HG03460 (cell line): ENCODE data around the gene PAQR8.

Source experiments
- ATAC-seq: cut with Tn5 transposase; IDR thresholded peaks from one replicate; pipeline ENCODE4 v1.9.1; 2021; ENCODE audit not compliant: unreplicated experiment

PAQR8 gene

DNA sequence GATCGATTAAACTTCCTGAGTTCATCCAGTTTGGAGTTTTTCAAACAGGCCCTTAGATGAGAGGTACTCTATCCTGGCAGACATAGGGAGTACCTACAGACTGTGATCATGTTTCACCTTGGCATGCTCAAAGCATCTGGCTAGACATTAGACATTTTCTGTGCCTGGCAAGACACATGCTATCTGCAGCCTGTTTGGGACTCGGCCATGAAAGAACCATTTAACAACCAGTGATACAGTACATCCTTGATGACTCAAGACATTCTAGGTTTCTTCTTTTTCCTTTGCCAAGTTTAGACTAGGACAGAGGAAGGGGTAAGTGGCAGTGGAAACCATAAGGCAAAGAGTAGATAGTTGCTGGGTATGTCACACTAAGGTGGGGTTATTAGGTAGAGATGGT lies 15.4 kb upstream of the PAQR8 start:
- ATAC-seq, result no peak

- no peak for ATAC-seq
These were observed 14.1 kb upstream of the PAQR8 start for GRCh38 chr6:52347818-52348217.

GRCh38 chr6:52351879-52352238 lies 10.1 kb upstream of the PAQR8 start:
- no peak for ATAC-seq

- peak; percentile 84 for ATAC-seq
These were observed 9.5 kb upstream of the PAQR8 start for GRCh38 chr6:52352239-52353018.

GRCh38 chr6:52356017-52356416 lies 5.9 kb upstream of the PAQR8 start:
- no peak for ATAC-seq

- no peak for ATAC-seq
These were observed 2.5 kb upstream of the PAQR8 start for GRCh38 chr6:52359403-52359802.

DNA sequence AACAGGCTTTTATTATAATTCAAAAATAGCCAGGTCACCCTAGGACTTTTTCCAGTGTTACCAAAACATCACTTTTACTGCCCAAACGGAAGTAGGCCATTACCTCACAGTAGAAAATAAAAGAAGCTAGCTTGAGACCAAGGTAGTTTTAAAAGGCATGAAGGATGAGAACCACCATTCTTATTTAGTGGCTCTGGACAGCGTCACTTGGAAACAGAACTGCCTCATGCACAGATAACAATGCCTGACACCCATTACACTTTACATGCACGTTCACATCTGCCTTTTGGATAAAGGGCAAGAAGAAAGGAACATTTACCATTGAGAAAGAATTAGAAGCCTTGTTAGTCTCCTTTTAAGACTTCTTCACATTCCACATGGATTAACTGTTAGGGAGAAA lies 1.9 kb upstream of the PAQR8 start:
- no peak for ATAC-seq

DNA sequence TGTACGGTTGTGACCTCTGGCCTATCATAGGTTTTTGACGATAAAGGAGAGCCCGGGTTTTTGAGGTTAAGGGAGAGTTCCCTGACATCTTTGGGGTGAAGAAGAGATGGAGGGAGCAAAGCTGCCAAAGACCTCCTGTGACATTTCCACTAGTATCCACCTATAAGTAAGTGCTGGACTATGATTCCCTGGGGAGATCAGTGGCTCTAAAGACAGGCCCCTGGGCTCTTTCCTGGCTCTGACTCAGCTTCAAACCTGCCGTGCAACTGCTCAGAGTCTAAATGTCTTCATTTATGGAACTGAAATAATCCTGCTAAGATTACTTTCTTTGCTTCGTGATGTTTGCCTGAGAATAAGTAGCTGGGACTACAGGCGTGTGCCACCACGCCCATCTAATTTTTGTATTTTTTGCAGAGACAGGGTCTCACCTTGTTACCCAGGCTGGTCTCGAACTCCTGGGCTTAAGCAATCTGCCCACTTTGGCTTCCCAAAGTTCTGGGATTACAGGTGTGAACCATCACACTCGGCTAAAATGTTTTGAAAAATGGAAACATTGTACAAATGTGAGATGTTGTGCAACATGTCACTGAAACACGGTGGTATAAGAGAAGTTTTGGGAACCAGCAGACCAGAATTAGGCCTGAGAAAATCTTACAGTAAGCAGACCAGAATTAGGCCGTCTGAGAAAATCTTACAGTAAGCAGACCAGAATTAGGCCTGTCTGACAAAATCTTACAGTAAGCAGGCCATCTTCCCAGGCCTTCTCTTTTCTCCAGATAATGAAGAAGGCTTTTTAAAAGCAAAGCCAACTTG lies 1.1 kb upstream of the PAQR8 start:
- no peak for ATAC-seq

- ATAC-seq, result no peak
These were observed 472 bp upstream of the PAQR8 start for GRCh38 chr6:52361414-52361944.

DNA sequence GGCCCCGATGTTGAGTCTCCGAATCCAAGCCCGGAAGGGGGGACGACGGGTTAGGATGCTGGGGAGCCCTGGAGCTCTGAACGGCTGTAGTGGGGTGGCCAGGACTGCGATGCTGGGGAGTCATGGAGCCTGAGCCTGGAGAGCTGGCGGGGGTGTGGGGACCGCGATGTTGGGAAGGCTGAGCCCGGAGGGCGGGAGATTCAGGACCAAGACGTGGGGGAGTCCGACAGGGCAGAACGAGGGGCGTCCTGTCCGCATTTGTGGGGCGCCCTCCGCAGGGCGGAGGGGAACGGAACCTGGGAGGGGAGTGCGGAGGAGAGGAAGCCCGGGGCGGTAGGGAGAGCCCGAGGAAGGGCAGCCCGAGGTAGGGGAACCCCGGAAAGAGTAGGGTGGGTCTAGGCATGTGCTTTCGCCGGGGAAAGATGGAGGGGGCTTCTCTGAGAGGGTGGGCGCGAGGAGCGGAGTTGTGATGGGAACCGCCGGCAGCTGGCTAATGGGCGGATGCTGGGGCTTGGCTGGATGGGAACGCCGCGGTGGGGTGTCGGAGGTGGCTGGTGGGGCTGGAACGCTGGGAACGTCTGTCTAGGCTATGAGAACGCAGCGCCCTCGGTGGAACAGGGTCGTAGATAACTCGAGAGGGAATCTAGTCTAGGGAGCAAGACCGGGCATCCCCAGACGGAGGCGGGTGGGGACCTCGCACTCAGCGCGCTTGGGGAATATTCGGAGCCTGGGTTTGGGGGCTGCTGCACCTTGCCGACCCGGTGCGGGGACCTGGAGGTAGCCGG lies 684 bp downstream of the PAQR8 start:
- ATAC-seq, result peak; percentile 43

DNA sequence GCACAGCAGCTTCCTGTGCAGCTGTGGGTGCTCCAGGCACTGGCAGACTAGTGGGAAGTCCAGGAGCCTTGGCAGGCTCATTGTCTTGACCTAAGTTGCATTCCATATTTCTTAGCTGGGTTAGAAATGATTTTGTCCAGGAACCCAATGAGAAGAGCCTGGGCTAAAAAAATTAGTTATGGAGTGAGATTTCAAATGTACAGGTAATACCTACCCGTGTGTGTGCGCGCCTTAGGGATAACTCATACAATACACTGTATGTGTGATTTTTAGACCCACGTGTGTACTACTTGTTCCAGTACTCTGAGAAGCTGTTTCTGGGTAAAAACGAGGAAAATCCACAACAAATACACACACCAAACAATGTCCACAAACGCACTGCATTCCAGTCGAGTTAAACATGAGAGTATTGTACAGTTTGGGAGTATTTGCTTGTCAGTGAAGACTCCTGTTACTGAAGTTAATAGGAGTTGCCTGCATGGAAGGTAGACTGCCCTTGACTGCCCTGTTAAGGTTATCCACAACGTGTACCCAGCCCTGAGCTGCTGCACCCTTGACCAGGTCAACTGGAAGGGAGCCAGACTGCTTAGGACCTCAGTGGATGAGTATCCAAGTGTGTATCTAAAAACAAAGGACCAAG lies 1.4 kb downstream of the PAQR8 start:
- no peak for ATAC-seq

GRCh38 chr6:52364480-52365166 lies 2.7 kb downstream of the PAQR8 start:
- no peak for ATAC-seq

DNA sequence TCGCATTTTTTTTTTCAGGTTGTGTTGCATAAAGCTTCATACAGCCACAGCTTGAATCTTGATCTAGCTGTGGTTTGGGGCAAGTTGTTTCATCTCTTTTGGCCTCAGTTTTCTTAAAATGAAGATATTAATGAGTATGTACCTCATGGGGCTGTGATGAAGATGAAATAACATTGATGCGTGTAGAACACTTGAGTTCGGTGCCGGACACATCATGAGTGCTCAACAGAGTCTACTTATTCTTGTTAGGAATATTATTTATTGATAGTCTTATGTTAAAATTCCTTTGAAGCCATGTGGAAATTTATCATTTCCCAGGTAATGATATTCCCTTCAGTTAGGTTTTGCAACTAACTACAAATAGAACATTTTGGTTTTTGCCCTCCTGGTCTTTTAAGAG lies 3.4 kb downstream of the PAQR8 start:
- ATAC-seq, result no peak

- no peak for ATAC-seq
These were observed 4.1 kb downstream of the PAQR8 start for GRCh38 chr6:52365866-52366540.

DNA sequence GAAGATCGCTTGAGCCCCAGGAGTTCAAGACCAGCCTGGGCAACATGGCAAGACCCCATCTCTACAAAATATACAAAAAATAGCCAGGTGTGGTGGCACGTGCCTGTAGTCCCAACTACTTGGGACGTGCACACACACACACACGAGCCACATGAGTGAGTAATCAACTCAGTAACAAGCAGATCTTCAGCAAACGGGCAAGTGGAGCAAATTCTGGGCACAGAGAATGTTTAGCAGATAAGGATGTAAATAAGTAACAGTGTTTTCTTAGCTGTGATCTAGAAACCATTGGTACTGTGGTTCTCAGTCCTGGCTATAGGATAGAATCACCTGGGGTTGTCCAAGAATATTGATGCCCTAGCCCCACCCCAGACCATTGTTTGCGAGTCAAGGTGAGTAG lies 6.1 kb downstream of the PAQR8 start:
- ATAC-seq, result no peak

- ATAC-seq, result no peak
These were observed 7.3 kb downstream of the PAQR8 start for GRCh38 chr6:52369234-52369633.

- ATAC-seq, result no peak
These were observed 9.8 kb downstream of the PAQR8 start for GRCh38 chr6:52371656-52372191.

DNA sequence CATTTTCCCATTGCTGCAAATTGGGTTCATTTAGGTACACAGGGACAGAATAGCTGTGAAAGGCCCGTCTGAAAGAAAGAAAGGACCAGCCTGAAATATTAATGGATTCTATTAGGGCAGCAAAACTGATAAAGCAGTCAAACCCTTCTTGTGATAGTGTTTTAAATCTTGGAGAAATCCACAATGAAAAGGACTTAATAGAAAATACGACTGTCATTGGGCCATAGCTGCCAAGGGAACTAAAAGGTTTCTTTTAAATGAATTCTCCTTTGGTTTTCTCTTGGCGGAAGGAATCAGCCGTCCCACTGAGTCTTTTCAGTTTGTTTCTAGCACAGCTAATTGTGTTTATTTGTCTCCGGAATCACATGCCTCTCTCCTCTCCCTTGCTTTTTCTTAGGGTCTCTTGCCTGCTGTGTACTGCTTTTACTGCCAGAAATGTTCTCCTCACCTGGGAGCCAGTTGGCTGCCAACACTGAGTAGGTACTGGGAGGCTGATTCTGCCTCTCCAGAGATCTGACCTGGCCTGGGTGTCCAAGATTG lies 11.3 kb downstream of the PAQR8 start:
- ATAC-seq, result no peak

GRCh38 chr6:52374247-52374646 lies 12.3 kb downstream of the PAQR8 start:
- ATAC-seq, result no peak
